ENCODE results near the gene USP19.

Gene USP19

GRCh38 chr3:49133226-49133951, 12.8 kb upstream of the USP19 start:
- peak; percentile 96 for DNase-seq (ENCODE audit: low read depth, low spot score)

DNA sequence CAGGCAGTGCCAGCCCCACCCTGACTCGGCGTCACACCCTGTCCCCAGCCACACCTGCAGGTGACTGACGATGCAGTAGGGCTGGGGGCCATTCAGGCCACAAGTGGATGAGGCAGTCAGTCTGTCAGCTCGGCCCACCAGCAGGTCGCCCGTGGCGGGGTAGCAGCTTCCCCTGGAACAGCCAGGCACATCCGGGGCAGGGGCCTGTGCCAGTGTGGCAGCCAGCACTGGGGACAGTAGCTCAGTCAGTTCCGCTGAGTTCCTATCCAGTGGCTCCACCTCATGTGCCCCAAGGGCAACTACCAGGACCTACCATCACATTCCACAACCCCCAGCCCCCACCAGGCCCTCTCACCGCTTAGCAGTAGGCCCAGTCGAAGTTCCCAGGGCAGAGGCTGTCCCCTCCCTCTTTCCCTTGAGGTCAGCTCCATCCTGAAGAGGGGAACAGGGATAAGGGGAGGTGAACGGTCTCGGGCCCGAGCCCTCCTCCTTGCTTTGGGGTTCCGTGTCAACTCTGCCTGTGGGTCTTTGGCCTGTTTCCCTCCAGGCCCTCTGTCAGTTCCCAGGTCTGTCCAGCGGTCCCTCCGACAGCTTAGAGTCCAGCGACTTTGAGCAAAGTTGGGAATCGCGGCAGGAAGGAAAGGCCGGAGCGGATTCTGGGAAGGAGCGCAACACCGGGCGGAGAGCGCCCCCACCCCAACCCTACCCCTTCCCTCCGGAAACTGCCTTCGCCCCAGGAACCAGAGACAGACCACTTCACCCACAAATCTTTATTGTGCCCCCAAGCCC, 12.0 kb upstream of the USP19 start, which contains the start of gene LAMB2:
TSS of gene LAMB2 (minus strand) at position 614 of the 789 bp plus-strand sequence. CDS start at position 431, 183 bp downstream.
- peak; percentile 93 for DNase-seq (ENCODE audit: low read depth, low spot score)

GRCh38 chr3:49132073-49132436, 11.4 kb upstream of the USP19 start:
- peak; percentile 13 for DNase-seq (ENCODE audit: low read depth, low spot score)

- no peak for DNase-seq (ENCODE audit: low read depth, low spot score)
These were observed 11.0 kb upstream of the USP19 start for GRCh38 chr3:49131576-49131975.

GRCh38 chr3:49131040-49131439, 10.4 kb upstream of the USP19 start:
- no peak for DNase-seq (ENCODE audit: low read depth, low spot score)

GRCh38 chr3:49124991-49125670, 4.5 kb upstream of the USP19 start:
- peak; percentile 9 for DNase-seq (ENCODE audit: low read depth, low spot score)

DNA sequence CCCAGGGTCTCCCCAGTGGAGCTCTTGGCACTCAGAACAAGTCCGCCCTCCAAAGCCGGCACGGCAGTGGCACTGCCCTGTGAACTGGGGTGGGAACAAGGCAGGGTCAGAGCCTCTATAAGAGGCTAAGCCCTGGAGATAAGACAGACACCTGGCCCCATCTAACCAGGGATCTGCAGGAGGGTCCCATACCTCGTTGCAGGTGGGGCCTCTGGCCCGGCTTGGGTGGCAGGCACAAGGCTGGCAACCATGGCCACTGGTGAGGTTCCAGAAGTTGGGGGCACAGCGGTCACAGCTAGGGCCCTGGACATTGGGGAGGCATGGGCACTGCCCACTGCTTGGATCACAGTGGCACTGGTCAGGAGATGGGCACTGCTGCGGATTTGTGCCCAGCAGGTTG, 3.6 kb upstream of the USP19 start:
- no peak for DNase-seq (ENCODE audit: low read depth, low spot score)

DNA sequence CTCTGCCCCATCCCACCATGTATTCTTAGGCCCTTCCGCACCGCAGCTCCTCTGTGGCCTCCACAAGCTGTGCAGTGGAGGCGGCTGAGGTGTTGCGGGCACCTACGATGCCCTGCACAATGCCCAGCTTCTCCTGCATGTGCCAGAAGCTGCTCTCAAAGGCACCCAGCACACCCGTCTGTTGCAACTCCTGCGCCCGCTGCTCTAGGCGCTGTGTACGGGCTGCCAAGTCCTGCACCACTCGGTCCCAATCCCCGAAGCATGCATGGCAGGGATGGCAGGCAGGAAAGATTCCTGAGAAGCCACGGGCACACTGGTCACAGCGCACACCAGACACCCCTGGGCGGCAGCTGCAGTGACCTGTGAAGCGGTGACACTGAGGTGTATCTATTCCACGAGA, 3.1 kb upstream of the USP19 start:
- no peak for DNase-seq (ENCODE audit: low read depth, low spot score)

DNA sequence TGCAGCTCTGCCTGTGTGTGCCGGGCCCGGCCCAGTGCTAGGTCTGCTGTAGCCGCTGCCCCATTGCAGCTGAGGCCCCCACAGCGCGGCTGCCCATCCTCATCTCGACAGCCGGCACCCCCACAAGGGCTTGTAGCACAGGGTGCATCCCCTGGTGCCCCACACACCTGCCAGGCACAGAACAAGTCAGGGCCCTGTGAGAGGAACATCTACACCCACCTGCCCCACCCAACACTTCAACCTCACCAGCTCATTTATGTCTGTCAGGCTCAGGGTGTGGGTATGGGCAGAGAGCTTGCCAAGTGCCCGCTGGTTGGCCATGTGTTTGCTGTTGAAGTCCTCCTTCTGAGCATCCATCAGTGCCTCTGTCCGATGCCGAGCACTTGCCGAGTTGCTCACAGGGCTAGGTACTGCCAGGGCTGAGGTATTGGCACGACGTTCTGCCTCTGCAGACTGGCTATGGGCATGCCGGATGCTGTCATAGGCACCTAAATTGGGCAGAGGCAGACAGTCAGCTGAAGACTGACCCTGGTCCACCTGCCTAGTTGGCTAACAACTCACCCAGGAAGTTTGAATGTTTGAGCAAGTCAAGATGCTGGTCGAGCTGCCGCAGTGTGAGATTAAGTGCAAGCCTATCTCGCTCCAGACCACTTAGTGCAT, 2.4 kb upstream of the USP19 start:
- no peak for DNase-seq (ENCODE audit: low read depth, low spot score)

DNA sequence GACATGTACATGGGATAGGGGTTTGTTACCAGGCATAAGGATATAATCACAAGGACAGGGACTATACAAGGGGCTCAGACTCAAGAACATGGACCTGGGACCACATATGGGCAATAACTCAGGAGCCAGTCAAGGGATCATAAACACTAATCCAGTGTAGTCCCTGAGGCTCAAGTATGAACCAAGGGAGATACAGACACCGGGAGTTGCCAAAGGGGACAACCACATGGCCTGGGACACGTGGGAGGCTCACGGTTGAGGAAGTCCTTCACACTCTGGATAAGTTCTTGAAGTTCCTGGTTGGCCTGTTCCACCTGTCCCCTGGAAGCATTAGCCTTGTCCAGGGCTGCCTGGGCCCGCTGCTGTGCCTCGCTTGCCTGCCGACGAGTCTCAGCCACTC, 1.8 kb upstream of the USP19 start:
- no peak for DNase-seq (ENCODE audit: low read depth, low spot score)

DNA sequence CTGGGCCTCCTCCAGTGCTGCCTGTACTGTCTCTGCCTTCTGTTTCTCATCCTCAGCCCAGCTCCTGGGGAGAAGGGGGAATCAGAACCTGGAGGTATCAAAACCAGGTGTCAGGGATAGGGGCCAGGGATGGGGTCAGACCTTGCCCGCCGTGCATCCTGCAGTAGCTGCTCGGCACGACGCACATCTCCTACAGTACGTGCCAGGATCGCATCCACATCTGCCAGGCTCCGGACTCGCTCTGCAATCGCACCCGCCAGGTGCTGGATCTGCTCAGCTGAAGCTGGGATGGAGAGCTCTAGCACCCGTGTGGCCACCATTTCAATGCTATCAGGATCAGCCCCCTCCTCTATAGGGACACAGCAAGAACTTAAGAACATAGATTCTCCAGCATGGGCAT, 1.4 kb upstream of the USP19 start:
- no peak for DNase-seq (ENCODE audit: low read depth, low spot score)

- DNase-seq (ENCODE audit: low read depth, low spot score), result no peak
These were observed 611 bp upstream of the USP19 start for GRCh38 chr3:49121132-49121736.

DNA sequence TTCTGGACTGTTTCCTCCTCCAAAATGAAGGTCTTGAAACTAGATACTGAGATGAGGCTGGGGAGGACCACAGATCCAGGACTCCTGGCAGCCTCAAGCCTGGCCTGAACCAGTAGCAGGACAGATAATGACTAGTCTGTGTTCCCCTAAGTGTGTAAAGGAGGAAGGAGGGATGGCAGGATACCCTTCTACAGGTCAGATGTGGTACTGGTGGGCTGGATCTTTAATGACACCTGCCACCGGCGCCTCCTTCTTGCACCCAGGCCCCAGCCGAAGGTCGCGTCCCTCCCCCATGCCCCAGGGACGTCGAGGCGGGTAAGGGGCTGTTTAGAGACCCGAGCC, 556 bp downstream of the USP19 start:
- DNase-seq (ENCODE audit: low read depth, low spot score), result peak; percentile 16

- DNase-seq (ENCODE audit: low read depth, low spot score), result peak; percentile 36
These were observed 1.2 kb downstream of the USP19 start for GRCh38 chr3:49119439-49119838.

DNA sequence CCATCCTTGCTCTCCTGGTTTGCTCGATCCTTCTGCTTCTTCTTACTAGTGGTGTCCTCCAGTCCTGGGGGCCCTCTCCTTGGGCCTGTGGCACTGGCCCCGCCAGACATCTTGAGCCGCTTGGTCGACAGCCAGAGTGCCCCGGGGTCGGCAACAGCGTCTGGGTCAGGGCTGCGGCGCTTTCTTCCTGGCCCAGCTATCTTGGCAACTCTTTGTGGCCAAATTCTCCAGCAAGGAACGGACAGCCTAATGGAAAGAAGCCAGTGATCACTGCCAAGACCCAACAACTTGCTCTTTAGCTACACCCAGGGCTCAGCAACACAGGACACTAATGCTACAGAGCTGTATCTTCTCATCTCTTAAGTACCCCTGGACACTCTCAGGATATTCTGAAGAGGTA, 1.6 kb downstream of the USP19 start:
- DNase-seq (ENCODE audit: low read depth, low spot score), result peak; percentile 53

DNA sequence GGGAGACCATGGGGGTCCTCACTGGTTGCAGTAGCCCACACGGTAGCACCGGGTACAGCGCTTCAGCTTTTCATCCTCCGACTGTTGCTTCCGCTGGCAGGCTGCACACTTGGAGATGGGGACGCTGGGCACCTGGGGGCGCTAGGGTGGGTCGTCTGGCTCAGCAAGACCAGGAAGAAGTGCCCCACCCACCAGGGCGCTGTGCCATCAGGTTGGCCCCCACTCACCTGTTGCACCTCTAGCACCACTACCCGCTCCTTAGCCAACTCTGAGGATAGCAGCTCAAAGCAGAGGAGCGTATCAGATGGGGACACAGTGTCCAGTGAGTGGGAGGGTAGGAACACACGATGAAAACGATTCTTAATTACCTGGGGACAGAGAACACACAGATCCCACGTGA, 8.4 kb downstream of the USP19 start:
- DNase-seq (ENCODE audit: low read depth, low spot score), result no peak

- no peak for DNase-seq (ENCODE audit: low read depth, low spot score)
These were observed 9.3 kb downstream of the USP19 start for GRCh38 chr3:49111347-49111746.

DNA sequence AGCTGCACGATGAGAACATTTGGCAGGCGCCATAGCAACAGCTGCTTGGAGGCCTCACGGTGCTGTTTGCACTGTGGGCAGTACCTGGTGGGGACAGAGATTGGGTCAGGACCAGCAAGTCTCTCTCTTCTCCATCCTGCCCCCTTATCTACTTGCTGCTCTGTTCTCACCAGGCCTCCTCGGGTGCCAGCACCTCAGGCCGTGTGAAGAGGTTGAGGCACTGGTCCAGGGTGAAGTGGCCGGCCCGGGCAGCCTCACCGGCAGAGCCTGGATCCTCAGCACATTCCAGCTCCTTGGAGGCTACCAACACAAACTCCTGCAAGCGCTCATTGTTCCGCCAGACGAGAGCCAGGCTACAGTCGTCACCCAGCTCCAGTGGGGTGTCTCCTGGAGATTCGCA, 9.8 kb downstream of the USP19 start:
- no peak for DNase-seq (ENCODE audit: low read depth, low spot score)

DNA sequence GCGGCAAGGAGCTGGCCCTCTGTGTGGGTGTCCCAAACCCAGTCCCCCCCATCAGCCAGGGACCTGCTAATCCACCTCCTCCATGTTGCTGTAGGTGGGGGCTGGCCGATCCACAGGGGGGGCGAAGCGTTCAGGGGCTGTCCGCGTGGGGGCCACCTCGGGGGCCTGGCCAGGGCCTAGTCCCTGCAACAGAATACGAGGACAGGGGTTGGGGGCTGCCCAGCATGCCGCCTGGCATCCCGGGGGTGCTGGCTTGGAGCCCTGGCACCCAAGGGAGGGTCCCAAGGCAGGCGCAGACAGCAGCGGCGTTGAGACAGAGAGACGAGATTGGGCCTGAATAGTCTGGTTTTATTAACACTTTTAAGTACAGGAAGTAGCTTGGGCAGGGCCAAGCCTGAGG, 12.3 kb downstream of the USP19 start:
- DNase-seq (ENCODE audit: low read depth, low spot score), result no peak

- peak; percentile 97 for DNase-seq (ENCODE audit: low read depth, low spot score)
These were observed 16.0 kb downstream of the USP19 start, which contains the start of gene QARS1 for GRCh38 chr3:49104427-49105291. Gene QARS1, minus strand, starts transcription at chr3:49104757. Its CDS starts 24 bp downstream, at chr3:49104733.

GRCh38 chr3:49104052-49104426, 16.6 kb downstream of the USP19 start:
- DNase-seq (ENCODE audit: low read depth, low spot score), result no peak

Measured in astrocyte of the hippocampus (primary cell).